ENCODE results near the gene JKAMP. TPM values are rescaled to one million over a fixed set of nuclear protein-coding genes. Genes with fewer than 3 reads are reported as not detected.

JKAMP gene
- total RNA-seq, 1 experiment from 2014 or later, result 49.4 TPM

DNA sequence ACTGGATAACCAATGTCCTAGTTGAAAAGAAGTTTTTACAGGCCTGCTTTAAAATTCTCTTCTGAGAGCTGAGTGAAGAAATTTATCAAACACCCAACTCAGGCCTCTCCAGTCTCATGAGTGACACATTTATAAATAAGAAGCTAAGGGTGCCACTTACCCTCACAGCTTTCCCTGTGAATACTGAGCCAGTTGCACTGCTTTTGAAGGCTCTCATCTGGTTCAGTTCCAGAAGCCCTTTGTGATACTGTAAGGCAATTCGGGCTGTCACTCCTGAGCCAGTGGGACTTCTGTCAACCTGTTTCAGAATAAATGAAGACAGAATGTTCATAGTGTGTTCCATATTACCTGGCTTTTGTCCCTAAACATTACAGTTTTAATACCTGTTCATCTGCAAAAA is 8.6 kb upstream of the JKAMP start:
- Mint-ChIP-seq H3K4me1 (ENCODE audit: low read depth, unreplicated experiment) (peaks cover 10% of the 10 kb centered on the region), H3K27ac (ENCODE audit: unreplicated experiment) (no peak overlapping the region), H3K36me3 (ENCODE audit: insufficient read depth, unreplicated experiment) (peaks cover 17% of the 10 kb centered on the region), H3K27me3 (ENCODE audit: unreplicated experiment) (no peaks in the 10 kb centered on the region), H3K9me3 (ENCODE audit: low read depth, unreplicated experiment) (no peaks in the 10 kb centered on the region), H3K4me3 (ENCODE audit: low read depth, unreplicated experiment) (no peak overlapping the region)
- CTCF ChIA-PET, result no interaction called here
- DNase-seq, result no peak
- TF ChIP-seq, protein P1, sequence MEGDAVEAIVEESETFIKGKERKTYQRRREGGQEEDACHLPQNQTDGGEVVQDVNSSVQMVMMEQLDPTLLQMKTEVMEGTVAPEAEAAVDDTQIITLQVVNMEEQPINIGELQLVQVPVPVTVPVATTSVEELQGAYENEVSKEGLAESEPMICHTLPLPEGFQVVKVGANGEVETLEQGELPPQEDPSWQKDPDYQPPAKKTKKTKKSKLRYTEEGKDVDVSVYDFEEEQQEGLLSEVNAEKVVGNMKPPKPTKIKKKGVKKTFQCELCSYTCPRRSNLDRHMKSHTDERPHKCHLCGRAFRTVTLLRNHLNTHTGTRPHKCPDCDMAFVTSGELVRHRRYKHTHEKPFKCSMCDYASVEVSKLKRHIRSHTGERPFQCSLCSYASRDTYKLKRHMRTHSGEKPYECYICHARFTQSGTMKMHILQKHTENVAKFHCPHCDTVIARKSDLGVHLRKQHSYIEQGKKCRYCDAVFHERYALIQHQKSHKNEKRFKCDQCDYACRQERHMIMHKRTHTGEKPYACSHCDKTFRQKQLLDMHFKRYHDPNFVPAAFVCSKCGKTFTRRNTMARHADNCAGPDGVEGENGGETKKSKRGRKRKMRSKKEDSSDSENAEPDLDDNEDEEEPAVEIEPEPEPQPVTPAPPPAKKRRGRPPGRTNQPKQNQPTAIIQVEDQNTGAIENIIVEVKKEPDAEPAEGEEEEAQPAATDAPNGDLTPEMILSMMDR (IDR thresholded peaks at IDR 0.05; ENCODE audit: unreplicated experiment), result no peak
- BruUV-seq (replicated peaks), result no TSS peak
- intact Hi-C loops (cut with micrococcal nuclease; ENCODE audit: unreplicated experiment), result no loop called here

DNA sequence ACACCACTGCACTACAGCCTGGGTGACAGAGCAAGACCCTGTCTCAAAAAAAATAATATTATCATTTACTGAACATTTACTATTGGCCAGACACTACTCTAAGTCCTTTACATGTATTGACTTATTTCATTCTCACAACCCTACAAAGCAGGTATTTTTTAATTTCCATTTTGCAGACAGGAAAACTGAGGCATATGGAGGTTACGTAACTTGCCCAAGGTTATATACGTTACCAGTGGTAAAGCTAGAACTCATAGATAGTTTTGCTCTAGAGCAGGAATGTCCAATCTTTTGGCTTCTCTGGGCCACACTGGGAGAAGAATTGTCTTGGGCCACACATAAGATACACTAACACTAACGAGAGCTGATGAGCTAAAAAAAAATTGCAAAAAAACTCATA is 5.8 kb upstream of the JKAMP start:
- TF ChIP-seq, protein P1 (IDR thresholded peaks at IDR 0.05; ENCODE audit: unreplicated experiment), result no peak
- Mint-ChIP-seq H3K9me3 (ENCODE audit: low read depth, unreplicated experiment) (no peaks in the 10 kb centered on the region), H3K4me1 (ENCODE audit: low read depth, unreplicated experiment) (peaks cover 27% of the 10 kb centered on the region), H3K36me3 (ENCODE audit: insufficient read depth, unreplicated experiment) (peaks cover 20% of the 10 kb centered on the region), H3K4me3 (ENCODE audit: low read depth, unreplicated experiment) (no peak overlapping the region), H3K27me3 (ENCODE audit: unreplicated experiment) (no peaks in the 10 kb centered on the region), H3K27ac (ENCODE audit: unreplicated experiment) (no peak overlapping the region)
- CTCF ChIA-PET, result no interaction called here
- DNase-seq, result no peak
- intact Hi-C loops (cut with micrococcal nuclease; ENCODE audit: unreplicated experiment), result no loop called here
- BruUV-seq (replicated peaks), result no TSS peak

DNA sequence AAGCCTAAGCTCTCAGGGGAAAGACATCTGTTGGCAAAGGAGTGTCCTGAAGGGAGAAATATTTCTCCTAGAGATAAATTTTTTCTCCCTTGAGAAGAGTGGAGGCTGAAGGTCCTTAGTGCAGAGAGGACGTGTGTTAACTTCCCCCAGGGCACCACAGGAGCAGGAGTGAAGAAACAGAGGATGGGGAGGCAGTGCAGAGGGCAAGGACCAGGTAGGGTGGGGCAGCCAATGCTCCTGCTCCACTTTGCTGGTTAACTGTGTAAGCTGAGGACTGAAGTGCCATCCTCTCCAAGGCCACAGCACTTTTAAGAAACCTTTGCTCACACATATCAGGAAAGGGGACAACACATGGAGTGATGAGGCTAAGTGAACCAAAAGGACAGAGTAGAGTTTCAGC is 4.2 kb upstream of the JKAMP start:
- no peak overlapping the region for H3K4me3 Mint-ChIP-seq (ENCODE audit: low read depth, unreplicated experiment)
- TF ChIP-seq, protein P1 (IDR thresholded peaks at IDR 0.05; ENCODE audit: unreplicated experiment), result no peak
- BruUV-seq (replicated peaks), result no TSS peak
- H3K27me3 Mint-ChIP-seq (ENCODE audit: unreplicated experiment), result no peaks in the 10 kb centered on the region
- H3K4me1 Mint-ChIP-seq (ENCODE audit: low read depth, unreplicated experiment), result peaks cover 27% of the 10 kb centered on the region
- H3K36me3 Mint-ChIP-seq (ENCODE audit: insufficient read depth, unreplicated experiment), result peaks cover 35% of the 10 kb centered on the region
- DNase-seq, result no peak
- H3K9me3 Mint-ChIP-seq (ENCODE audit: low read depth, unreplicated experiment), result no peaks in the 10 kb centered on the region
- H3K27ac Mint-ChIP-seq (ENCODE audit: unreplicated experiment), result no peak overlapping the region
- CTCF ChIA-PET, result no interaction called here
- intact Hi-C loops (cut with micrococcal nuclease; ENCODE audit: unreplicated experiment), result no loop called here

DNA sequence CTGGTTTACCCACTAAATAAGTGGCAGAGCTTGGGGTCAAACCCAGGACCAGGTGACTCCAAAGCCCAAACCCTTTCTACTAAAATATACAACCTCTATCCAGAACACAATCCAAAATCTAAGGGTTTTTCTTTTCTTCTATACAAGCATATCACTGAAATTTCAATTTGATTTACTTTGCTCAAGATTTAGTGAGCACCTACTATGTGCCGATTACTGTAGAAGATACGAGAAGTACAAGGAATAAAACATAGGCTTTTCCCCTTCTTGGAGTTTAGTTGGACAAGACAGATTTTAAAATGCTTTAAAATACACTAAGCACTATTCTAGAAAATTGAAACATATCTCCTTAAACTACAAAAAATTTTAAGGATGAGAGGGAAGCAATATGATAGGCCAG is 2.9 kb upstream of the JKAMP start:
- H3K4me3 Mint-ChIP-seq (ENCODE audit: low read depth, unreplicated experiment), result no peak overlapping the region
- H3K36me3 Mint-ChIP-seq (ENCODE audit: insufficient read depth, unreplicated experiment), result peaks cover 40% of the 10 kb centered on the region
- no peak for DNase-seq
- BruUV-seq (replicated peaks), result no TSS peak
- CTCF ChIA-PET, result no interaction called here
- no peak overlapping the region for H3K27ac Mint-ChIP-seq (ENCODE audit: unreplicated experiment)
- TF ChIP-seq, protein P1 (IDR thresholded peaks at IDR 0.05; ENCODE audit: unreplicated experiment), result no peak
- H3K4me1 Mint-ChIP-seq (ENCODE audit: low read depth, unreplicated experiment), result peaks cover 27% of the 10 kb centered on the region
- no peaks in the 10 kb centered on the region for H3K9me3 Mint-ChIP-seq (ENCODE audit: low read depth, unreplicated experiment)
- intact Hi-C loops (cut with micrococcal nuclease; ENCODE audit: unreplicated experiment), result no loop called here
- no peaks in the 10 kb centered on the region for H3K27me3 Mint-ChIP-seq (ENCODE audit: unreplicated experiment)
